GM12878 (cell line): ENCODE measurements around the gene MED1. TPM values are rescaled to one million over a fixed set of nuclear protein-coding genes. Genes with fewer than 3 reads are reported as not detected.

Source experiments
- NFYB ChIP-seq: IDR thresholded peaks from 2 replicates; pipeline ENCODE4 v1.6.1; 2011; ENCODE audit warnings: low read depth, mild to moderate bottlenecking, low read length, improper control_type of control experiment, moderate library complexity; ENCODE audit not compliant: insufficient read depth
- NR2C1 ChIP-seq: fragments of 450-650 bp; IDR thresholded peaks from 2 replicates; pipeline ENCODE4 v1.6.1; 2017; ENCODE audit warnings: antibody characterized with exemption, mild to moderate bottlenecking, moderate library complexity
- RAD51 ChIP-seq: fragments of 450-650 bp; IDR thresholded peaks from 2 replicates; pipeline ENCODE4 v1.6.1; 2016; ENCODE audit warnings: moderate library complexity, mild to moderate bottlenecking, inconsistent platforms
- SMARCA5 ChIP-seq: fragments of 450-650 bp; IDR thresholded peaks from 2 replicates; pipeline ENCODE4 v1.6.1; 2017; ENCODE audit warnings: mild to moderate bottlenecking
- TBL1XR1 ChIP-seq: IDR thresholded peaks from 2 replicates; pipeline ENCODE4 v1.6.1; 2012; ENCODE audit warnings: low read depth, low read length, improper control_type of control experiment
- ZBED1 ChIP-seq: IDR thresholded peaks from 2 replicates; pipeline ENCODE4 v1.6.1; 2016; ENCODE audit warnings: borderline replicate concordance
- ZNF207 ChIP-seq: fragments of 450-650 bp; IDR thresholded peaks from 2 replicates; pipeline ENCODE4 v1.6.1; 2014; ENCODE audit warnings: antibody characterized with exemption, mild to moderate bottlenecking, borderline replicate concordance
- polyA plus RNA-seq, 11 experiments: library from polyadenylated mRNA; depleted of rRNA in 4 of 11; unstranded in 6 of 11; stranded (reverse) in 5 of 11; fragments of >200 nt; fragmentation: Nextera tagmentation in 4 of 11; fragmentation: Illumina TruSeq in 1 of 11; extraction: Ambion mirVana in 4 of 11; extraction: Trizol in 1 of 11; gene quantifications; 1 replicate in 1 of 11; 2 replicates in 10 of 11; pipeline versions ENCODE4 v1.2.1 to v1.2.3, GENCODE V29; 2011 to 2016; ENCODE audit warnings: inconsistent platforms in 2 of 11, missing spikeins in 2 of 11, low read depth in 1 of 11
- total RNA-seq, 4 experiments: library from RNA; depleted of rRNA in 3 of 4; stranded (reverse); fragments of >200 nt in 3 of 4; fragmentation: Illumina TruSeq in 1 of 4; extraction: Trizol in 1 of 4; gene quantifications; 2 replicates each; pipeline versions ENCODE4 v1.2.1 to v1.2.3, GENCODE V29; 2013 to 2021
- TF ChIP-seq, protein P1 (sequence below): IDR thresholded peaks from 2 replicates; pipeline ENCODE4 v1.6.1; 2012; ENCODE audit warnings: low read length, inconsistent platforms
- TF ChIP-seq, protein P2 (sequence below): IDR thresholded peaks from 2 replicates; pipeline ENCODE4 v1.6.1; 2012; ENCODE audit warnings: improper control_type of control experiment, low read depth, low read length; ENCODE audit not compliant: insufficient replicate concordance

The MED1 gene
- total and polyA plus RNA-seq, 10 of the 15 experiments (the other 5 are each of a cell fraction or from before 2014, with no cell fraction given): 8.7 to 50.1 (median 30.1) TPM

DNA sequence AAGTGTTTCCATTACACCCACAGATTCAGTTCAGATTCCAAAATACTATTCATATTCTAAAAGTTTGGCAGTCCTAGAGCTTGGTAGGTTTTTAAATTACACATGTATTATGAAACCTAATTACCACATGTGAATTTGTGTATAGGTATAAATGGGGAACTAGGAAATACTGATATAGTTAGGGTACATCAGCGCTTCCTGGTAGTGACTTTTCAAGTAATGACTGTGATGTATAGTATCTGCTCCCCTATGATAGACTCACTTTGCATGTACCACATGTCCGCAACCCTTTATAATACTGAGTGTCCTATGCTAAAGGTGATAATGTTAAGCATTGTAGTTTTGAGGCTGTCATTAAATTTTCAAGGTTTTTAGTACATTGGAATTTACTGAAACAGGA, 33.1 kb upstream of the MED1 start (continued):
- TF ChIP-seq, protein P1, sequence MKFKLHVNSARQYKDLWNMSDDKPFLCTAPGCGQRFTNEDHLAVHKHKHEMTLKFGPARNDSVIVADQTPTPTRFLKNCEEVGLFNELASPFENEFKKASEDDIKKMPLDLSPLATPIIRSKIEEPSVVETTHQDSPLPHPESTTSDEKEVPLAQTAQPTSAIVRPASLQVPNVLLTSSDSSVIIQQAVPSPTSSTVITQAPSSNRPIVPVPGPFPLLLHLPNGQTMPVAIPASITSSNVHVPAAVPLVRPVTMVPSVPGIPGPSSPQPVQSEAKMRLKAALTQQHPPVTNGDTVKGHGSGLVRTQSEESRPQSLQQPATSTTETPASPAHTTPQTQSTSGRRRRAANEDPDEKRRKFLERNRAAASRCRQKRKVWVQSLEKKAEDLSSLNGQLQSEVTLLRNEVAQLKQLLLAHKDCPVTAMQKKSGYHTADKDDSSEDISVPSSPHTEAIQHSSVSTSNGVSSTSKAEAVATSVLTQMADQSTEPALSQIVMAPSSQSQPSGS: peak; percentile 54
- TF ChIP-seq TBL1XR1: no peak
- TF ChIP-seq NFYB: no peak
- TF ChIP-seq RAD51: no peak
- no peak for TF ChIP-seq ZNF207
- TF ChIP-seq, protein P2, sequence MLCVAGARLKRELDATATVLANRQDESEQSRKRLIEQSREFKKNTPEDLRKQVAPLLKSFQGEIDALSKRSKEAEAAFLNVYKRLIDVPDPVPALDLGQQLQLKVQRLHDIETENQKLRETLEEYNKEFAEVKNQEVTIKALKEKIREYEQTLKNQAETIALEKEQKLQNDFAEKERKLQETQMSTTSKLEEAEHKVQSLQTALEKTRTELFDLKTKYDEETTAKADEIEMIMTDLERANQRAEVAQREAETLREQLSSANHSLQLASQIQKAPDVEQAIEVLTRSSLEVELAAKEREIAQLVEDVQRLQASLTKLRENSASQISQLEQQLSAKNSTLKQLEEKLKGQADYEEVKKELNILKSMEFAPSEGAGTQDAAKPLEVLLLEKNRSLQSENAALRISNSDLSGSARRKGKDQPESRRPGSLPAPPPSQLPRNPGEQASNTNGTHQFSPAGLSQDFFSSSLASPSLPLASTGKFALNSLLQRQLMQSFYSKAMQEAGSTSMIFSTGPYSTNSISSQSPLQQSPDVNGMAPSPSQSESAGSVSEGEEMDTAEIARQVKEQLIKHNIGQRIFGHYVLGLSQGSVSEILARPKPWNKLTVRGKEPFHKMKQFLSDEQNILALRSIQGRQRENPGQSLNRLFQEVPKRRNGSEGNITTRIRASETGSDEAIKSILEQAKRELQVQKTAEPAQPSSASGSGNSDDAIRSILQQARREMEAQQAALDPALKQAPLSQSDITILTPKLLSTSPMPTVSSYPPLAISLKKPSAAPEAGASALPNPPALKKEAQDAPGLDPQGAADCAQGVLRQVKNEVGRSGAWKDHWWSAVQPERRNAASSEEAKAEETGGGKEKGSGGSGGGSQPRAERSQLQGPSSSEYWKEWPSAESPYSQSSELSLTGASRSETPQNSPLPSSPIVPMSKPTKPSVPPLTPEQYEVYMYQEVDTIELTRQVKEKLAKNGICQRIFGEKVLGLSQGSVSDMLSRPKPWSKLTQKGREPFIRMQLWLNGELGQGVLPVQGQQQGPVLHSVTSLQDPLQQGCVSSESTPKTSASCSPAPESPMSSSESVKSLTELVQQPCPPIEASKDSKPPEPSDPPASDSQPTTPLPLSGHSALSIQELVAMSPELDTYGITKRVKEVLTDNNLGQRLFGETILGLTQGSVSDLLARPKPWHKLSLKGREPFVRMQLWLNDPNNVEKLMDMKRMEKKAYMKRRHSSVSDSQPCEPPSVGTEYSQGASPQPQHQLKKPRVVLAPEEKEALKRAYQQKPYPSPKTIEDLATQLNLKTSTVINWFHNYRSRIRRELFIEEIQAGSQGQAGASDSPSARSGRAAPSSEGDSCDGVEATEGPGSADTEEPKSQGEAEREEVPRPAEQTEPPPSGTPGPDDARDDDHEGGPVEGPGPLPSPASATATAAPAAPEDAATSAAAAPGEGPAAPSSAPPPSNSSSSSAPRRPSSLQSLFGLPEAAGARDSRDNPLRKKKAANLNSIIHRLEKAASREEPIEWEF: no peak
- TF ChIP-seq ZBED1: no peak
- TF ChIP-seq SMARCA5: no peak
- TF ChIP-seq NR2C1: no peak
